GM03348 (cell line): ENCODE measurements around the gene PDGFD.

Source experiments
- DNase-seq: peaks from one replicate; pipeline ENCODE4 v3.0.0; 2012; ENCODE audit warnings: low spot score

PDGFD gene

DNA sequence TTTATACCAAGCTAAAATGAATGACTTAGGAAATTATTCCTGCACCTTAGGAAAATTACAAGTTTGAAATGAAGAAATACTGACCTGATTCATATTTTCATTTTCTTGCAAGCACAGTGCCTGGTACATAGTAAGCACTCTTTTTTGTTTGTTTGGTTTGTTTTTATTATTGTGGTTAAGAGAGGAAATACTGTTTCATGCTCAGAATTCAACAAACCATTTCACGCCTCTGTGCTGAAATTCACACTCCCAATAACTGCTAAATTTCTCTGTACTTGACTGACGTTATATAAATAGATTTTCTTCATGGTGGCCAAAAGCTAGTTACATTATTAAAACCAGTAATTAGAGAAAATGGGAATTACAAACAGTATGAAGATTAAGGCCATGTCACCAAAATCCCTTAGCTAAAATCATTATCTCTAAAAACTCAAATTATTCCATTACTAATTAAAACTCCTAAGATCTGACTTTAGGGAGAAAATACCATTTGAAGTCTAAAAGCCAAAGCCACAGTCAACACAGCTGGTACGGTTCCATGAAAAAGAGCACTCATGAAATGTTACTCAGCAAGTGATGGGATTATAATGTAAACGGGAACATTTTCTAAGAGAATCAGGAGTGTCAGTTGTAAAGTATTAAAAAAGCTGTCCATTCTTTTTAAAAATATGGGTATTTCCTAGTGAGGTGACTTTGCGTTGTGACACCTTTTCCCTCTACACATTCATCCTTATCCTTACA lies 205.3 kb downstream of the PDGFD start:
- DNase-seq = no peak

DNA sequence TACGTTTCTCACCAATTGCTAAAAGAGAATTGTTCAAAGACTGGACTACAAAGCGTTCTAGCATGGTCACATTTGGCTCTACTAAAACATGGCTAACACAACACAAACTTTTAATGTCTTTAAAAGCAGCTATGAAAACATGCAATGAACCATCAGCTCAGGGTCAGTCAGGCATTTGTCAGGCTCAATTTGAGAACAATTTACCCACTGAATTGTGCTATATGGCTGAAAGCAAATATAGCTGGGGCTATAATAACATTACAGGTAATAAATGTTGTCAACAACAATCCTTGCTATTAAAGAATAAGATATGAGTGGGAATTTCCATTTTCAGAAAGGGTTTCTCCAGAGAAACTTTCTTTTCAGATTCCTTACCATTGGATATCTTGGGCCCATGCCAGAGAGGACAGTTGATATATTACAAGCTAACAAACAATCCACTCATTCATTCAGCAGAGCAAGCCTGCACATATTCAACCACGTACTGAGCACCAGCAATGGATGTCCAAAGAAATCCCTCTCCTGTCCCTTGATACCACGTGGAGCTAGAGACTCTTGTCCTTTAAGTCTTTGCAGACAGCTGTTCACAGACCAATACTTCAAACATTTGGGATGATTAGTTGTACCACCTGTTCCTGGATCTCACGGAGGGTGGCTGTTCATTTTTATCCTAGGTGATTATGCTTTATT lies 210.0 kb downstream of the PDGFD start:
- no peak for DNase-seq

DNA sequence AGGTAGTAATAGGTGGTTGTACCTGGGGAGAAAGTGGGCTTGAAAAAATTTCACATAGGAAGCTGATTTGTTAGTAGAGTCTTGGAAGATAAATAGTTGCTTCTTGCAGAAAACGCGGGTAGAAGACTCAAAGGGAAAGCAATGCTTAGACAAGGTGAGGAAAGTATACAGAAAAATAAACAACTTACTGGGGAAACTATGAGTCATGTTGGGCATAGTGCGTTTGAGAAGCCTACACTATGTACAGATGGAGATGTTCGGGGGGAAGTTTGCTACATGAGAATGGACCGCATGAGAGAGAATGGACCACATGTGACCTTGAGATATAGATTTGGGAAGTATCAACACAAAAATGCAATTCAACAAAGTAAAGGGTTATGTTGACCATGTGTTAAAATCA lies 214.2 kb downstream of the PDGFD start:
- DNase-seq = no peak

DNA sequence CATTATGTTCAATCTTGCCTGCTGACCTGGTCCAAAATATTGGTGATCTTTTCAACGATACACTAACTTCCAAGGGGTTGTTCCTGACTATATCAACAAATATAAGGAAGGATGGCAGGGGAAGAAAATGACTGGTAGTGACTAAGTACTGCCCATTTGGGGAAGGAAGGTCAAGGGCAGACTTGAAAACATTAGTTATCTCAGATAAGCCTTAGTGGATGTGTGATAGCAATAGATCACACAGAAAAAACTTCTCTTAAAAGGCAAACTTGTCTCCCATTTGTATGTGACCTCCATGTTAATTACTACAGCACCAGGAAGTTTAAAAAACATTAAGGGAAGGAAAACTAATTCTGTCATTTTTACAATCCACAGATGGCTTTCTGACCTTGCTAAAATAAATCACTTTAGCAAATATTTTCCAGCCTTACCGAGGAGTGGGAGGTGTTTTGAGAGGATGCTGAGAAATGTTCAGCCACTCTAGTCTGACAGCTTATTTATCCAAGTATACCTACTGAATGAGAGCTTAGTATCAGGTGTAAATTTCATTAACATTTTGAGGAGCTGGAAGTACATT lies 215.7 kb downstream of the PDGFD start:
- no peak for DNase-seq

DNA sequence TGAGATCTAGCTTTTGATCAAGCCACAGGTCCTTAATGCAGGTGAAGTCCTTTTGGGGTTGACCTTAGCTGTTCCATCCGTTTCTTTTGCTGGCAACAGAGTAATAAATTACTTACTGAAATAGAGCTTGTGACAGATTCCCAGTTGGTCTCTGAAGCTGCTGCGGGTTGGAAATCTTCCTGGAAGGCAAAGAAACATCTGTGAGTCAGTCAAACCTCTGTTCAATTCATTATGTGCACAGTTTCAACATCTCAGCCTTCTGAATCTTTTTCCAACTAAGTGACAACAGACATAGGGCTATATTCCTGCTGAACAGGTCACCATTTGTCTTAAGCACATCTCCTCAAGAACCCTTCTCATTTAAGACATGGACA lies 216.4 kb downstream of the PDGFD start:
- DNase-seq = peak; percentile 56

DNA sequence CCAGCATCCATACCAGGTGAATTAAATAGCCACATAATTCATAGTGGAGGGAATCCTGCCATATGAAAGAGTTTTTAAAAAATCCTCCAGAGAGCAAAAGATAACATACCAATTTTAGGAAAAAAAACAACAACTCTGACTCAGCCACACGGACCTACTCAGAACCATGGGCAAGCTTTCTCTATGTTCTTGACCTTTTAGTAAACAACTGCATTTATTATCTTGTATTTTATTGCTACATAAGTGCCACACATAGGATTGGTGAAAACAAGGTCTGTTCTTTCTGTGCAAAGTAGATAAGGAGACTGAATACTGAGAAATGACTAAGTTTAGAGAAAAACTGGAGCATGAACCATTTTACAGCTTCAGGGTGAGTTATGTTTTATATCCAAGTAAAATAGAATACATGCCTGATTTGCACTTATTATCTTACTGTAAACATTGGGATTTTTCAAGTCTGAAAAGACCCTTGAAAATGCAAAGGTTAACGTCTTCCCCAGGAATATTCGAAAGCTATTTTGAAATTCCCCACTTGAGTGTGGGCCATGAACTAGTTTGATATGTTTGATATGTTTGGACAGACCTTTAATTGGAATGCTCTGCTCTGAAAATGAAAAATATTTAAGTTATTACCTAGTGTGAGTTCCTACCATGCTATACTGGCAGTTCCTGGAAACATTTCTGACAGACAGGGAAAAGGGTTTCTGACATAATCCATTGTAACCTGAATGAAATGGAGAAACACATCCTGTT lies 217.0 kb downstream of the PDGFD start:
- peak; percentile 12 for DNase-seq

DNA sequence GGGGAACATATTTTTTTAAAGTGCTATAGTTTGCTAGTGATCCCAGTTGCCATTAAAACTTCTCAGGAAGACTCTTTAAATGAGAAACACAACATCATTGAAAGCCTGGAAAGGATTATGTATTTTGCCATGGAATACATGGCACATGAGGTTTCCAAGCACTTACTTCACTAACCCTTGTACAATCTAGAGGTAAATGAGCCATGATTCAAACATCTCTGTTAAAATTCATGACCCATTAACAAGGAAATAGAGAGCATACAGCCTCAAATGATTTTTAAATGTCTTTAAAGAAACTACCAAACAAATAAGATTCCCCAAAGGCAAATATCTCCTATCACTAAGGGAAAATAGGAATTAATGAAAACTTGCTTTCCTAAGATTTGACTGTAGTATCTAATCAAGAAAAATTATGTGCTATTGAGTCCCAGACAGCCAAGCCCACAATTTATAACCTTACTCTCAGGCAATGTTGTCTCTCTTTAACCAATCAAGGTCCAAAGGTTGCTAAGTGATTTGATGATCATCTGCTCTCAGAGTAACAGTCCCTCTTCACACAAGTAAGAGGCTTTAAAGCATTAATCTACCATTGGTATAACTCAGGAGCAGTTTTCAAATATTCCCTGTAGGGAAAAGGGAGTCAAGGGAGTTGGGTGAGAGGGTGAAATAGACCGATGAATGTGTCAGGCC lies 219.6 kb downstream of the PDGFD start:
- no peak for DNase-seq

DNA sequence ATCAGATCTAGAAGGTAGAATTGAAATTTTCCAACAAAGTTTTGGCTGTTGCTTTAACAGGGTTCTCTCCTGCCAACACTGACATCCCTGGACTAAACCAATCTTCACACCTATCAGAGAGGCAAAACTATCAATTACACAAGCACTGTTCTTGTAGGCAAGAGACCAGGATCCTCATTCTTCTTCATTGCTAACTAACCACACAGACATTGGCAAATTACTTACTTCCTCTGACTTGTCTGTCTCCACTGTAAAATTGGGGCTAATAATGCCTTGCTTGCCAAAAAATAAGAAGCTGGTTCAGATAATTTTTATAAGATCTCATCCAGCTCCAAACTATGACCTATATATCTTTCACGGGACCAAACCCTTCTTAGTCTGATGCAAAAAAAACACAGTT lies 221.3 kb downstream of the PDGFD start:
- peak; percentile 14 for DNase-seq

DNA sequence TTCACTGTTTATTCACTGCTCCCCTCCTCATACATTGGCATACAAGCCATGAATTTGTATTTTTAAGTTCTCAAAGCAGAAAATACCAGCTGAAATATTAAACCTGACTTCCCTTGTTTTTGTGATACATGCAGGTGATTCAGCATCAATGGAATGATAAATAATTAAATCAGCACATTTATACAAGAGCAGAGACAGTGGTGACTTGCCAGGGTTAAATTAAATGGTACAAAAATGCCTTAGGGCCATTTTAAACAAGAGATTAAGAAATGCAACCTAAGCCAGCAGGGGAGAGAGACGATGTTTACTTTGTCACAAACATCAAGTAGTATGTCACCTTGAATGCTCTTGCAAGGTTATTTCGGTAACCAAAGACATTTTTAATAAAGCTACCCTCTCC lies 223.4 kb downstream of the PDGFD start:
- DNase-seq = no peak

DNA sequence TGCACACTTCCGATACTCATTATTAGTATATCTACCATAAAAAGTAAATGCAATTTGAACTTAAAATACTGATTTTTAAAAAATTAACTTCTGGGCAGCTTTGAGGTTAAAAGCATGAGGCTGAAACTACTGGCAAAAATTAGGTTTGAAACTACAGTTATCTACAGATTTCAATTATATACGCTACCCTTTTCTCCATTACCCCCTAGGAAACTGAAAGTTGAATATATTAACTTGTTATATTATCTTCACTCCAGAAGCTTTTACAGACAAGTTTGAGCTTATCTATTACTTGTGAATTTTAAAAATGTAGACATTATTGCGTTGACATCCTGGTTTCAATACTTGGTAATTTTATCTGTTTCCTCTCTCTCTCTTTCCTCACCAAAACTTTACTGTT lies 224.3 kb downstream of the PDGFD start:
- no peak for DNase-seq

DNA sequence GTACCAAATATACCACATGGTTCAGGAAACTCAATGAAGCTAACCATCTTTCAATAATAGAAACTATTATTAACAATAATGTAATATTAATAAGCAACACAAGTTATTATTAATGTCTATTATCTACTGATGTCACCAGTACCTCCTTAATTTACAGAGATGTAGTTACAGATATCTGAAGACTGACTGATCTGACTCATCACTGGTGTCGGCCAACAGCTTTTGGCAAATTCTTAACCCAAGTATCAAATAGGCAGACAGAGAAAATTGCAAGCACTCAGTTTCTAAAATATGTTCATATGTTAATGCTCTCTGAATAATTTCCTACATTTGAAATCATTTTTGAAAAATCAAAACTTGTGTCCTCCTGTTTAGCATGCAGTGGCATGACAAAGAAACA lies 227.9 kb downstream of the PDGFD start:
- peak; percentile 50 for DNase-seq

DNA sequence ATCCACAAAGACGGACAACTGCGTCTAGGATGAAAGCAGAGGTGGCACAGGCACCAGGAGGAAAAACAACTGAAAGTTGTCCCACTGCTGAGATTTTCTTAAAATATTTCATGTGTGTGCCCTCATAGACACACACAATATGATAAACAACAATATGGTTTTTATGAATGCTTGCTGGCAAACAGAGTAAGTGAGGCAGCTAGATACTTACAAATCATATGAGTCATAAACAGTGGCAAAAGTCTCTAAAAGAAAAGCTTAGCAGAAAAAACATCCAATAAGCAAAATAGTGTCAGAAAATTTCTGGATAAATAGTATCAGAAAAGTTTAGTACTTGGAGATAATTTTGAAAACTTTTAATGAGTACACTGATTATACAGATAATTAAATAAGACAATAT lies 228.7 kb downstream of the PDGFD start:
- peak; percentile 16 for DNase-seq

DNA sequence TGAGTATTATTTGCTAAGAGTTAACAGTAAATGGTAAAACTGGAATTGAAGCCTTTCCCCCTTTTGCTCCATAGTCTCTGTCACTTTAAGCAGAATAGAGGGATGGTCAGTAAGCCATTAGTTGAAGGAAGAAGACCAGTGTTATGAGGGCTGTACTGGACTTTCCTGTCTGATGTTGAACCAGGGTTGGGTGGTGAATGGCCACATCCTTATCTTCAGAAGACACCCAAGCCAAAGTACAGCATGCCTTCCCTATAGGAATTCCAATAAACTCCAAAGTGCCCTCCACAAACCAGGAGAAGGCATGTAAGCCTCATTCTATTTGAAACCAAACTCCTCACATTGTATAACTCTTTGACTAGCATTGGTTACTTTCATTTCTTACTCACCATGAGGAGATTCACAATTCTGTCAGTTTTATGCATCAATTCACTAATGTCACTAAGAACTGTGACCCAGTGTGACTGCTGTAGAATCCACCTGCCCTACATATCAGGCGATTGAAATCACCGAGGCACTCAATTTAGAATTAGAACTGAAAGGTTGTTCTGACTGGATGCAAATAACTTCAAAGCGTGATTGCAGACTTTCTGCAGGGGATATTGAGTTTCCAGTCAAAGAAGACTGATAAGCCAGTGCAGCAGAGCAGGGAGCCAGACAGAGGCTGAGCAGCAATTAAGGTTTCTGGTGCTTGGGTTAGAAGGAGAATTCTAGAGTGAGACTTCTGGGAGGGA lies 234.6 kb downstream of the PDGFD start:
- DNase-seq = no peak

DNA sequence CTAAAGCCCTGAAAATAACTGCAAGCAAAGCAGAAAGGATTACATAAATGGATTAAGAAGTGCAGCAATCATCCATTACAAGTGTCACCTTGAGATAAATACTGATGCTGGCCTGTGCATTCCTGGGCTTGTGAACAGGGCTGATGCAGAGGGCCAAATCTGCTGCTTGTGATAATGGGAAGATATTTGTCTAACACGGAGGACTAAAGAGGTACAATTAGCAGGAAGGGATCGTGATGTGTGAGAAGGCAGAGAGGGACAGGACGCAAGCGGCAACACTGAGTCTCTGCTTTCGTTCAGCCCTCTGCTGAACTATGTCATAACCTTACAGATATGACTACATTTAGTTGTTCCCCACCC lies 235.2 kb downstream of the PDGFD start:
- DNase-seq = no peak

DNA sequence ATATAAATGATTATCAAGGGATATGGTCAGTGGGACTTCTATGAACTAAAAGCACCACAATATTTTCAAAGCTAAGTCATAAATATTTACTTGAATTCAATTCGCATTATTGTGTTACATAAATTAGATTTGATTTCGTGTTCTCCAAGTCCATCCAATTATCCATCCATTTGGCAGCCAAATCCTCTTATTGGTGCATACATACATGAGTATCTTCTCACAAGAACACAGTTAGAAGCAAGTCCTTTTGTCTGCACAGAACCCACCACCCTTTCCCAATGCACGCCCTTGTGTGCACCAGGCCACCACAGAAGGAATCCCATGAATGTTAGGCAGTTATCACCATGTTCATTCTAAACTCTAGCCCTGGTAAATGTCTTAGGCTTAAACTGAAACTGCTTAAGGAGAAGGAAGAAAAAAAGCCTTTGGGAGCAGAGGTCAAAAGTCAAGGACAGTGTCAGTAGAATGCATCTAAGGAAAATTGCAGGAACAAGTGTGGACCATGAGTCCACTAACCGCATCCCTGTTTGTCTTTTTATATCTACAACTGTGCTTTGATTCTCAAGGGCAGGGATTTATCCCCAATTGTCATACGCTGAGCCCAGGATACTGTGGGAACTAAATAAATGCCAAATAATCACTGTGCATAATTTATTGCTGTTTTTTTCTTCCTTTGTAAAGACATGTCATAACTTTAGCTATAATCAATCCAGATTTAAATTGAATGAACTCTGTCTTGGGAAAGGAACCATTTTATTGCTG lies 235.7 kb downstream of the PDGFD start:
- no peak for DNase-seq

DNA sequence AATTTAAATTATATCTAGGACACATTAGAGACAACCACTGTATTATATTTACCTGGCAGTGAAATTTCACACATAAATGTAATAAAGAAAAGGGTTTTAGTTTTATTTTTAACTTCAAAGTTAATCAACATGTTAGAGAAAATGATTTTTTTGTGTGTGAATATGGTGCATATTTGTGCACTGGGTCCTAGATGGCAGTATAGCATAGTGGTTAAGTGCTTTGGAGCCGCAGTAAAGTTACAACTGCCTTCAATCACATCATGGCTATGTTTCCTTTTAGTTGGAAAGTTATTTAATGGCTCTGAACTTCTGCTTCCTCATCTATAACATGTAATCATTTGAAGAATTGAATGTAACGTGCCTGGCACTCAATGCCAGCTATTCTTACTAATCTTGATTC lies 236.4 kb downstream of the PDGFD start:
- peak; percentile 50 for DNase-seq

DNA sequence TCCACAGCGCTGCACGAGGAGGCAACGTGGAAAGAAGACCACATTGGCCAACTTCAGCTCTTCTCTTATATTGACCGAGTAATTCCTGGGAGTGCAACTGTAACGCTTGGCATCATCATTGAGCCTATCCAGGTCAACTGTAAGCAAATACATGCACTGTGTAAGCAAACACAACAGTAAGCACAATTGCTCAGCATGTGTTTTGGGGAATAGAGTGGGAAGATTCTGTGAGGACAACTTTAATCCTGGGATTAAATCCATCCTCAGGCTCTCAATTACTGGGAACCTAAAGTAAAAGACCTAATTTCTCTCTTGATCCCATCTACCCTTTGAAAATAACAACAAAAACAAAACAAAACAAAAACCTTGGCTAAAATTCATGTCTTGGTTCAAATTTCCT lies 237.0 kb downstream of the PDGFD start:
- DNase-seq = no peak

DNA sequence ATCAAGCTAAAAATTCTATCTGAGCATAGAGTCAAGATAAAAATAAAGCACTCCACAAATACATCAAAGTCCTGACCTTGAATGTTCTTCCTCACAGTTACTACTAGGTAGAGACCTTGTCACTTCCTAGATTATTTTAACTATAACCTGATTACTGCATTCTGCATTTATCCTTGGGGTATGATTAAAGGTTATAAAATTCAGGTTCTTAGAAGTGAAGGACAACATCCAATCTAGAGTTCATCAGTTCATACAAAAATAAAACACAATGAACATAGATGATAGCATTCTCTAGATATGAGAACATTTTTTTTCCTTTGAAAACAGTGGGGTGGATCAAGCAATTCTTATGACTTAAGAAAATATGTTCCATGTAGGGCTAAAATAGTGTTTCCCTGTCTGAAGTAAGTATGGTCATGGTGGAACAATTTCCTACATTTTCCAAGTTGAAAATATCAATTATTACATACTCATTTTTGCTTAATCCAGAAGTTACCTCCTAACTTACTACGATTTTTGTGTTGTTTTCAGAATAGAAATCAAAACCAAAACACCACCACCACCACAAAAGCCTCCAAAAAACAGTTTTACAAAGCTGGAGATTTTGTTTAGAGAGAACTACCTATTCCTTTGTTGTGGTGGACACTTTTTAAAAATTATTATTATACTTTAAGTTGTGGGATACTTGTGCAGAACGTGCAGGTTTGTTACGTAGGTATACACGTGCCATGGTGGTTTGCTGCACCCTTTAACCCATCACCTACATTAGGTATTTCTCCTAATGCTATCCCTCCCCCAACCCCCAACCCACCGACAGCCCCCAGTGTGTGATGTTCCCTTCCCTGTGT lies 239.6 kb downstream of the PDGFD start:
- no peak for DNase-seq

DNA sequence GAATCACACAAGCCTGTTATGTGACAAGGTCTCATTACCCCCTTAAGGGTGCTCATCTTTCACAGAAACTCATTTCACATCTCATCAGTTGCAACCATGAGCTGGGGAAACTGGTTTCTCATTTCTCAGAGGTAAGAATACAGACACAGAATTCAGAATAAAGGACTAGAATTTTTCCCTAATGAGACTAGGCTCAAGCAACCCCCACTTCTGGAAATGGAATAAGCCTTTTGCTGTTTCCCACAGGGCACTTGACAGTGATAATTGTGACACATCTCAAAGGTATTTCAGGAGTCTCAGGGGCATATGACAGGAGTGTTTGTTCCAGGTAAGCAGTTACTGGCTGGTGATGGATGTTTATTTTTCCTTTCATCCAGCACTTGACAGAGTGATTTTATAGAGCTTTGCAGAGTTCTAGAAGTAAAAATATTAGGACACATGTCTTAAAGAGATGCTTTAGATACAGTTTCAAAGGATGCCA lies 240.5 kb downstream of the PDGFD start:
- no peak for DNase-seq

DNA sequence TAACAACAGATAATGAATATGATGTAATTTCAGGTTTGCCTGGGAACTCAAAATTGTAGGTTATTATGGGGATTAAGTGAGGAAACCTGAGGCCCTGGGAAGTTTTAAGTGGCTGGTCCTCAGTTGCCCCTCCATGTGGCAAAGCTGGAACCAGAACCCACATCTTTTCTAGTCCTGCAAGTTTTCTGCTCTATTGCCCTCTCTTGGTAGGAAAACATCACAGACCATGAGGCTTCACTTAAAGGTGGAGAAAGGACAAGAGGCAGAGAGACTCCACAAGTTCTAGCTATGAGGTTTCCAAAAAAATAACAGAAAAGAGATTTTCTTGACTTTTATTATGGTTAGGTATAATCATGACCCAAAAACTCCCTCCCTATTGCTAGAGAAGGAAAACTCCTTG lies 243.0 kb downstream of the PDGFD start:
- DNase-seq = no peak
